Breast epithelium (tissue), 3 donors: Measurements from ENCODE around the gene ELMO1.

Experiments
- CTCF ChIP-seq, 3 donors: fragments of 450-650 bp; IDR thresholded peaks; one replicate each; pipeline ENCODE4 v1.5.1; 2016 to 2017; ENCODE audit warnings: antibody characterized with exemption in 3 of 3, mild to moderate bottlenecking in 3 of 3, moderate library complexity in 3 of 3
- POLR2A ChIP-seq: fragments of 450-650 bp; IDR thresholded peaks from one replicate; pipeline ENCODE4 v1.6.1; 2016; ENCODE audit warnings: antibody characterized with exemption, mild to moderate bottlenecking, moderate library complexity
- POLR2AphosphoS5 ChIP-seq, 3 donors: sonication (generic); formaldehyde crosslinking; IDR thresholded peaks; one replicate each; pipeline ENCODE4 v1.6.1; 2017; ENCODE audit warnings: antibody characterized with exemption in 3 of 3

- TF ChIP-seq CTCF (IDR thresholded peaks at IDR 0.05) (no peak), POLR2A (no peak), POLR2AphosphoS5 (IDR thresholded peaks at IDR 0.05) (no peak)
These were observed 477.0 kb downstream of the ELMO1 start for GRCh38 chr7:36971515-36972139.
